TTC549 (cell line): ENCODE data around the gene GSTP1.
"Not testable (repeated sequence)": the region's sequence is repeated elsewhere in the genome, so short reads cannot be mapped to it uniquely, and the experiment has no call there.

Experiments used
- FAIRE-seq: peaks from 2 replicates; lab custom pipeline; 2012; peaks lifted over from hg19 to GRCh38; lab: Jason Lieb, UNC

GSTP1 gene

GRCh38 chr11:67583247-67584204 is at the start of gene GSTP1:
Gene GSTP1 (plus strand): TSS chr11:67583812. CDS start chr11:67583844, 32 bp downstream.
- no peak for FAIRE-seq

- no peak for FAIRE-seq
These were observed 49.4 kb upstream of the GSTP1 start for GRCh38 chr11:67534070-67534679.

DNA sequence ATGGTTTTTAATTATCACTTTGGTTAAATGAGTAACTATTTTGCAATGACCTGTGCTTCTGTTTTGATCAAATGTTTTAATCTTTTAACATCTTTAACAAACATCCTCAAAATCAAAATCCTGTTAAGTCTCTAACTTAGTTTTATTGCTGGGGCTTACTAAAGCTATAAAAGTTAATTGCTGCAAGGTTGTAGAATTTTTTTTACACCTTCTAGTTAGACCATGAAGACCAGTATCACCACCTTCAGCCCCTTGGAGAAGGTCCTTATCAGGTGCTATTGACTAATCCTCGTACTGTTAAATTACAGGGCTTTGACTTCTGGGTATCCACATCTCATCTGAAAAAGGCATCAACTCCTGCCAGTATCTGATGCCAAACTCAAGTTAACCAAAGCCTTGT is 48.1 kb upstream of the GSTP1 start:
- FAIRE-seq: no peak

DNA sequence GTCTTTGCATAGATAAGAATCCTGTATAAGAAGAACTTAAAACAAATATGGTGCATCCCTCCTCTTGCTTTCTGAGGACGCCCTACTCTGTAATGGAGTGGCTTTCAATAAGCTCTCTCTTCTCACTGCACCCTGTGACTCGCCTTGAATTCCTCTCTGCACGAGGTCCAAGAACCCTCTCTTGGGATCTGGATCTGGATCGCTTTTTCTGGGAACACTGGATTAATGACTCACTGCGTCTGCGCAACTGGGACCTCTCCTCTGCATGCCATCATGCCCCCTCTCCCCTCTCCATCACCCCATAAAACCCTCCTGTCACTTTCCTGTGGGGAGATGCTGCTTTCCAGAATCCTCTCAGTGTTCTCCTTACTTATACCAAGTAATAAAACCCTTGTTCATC is 45.3 kb upstream of the GSTP1 start:
- FAIRE-seq: no peak

- no peak for FAIRE-seq
These were observed 44.6 kb upstream of the GSTP1 start for GRCh38 chr11:67538823-67539505.

GRCh38 chr11:67539550-67539949 is 44.1 kb upstream of the GSTP1 start:
- FAIRE-seq: no peak

- FAIRE-seq: no peak
These were observed 42.4 kb upstream of the GSTP1 start for GRCh38 chr11:67541198-67541597.

- FAIRE-seq: no peak
These were observed 41.4 kb upstream of the GSTP1 start for GRCh38 chr11:67542169-67542568.

- no peak for FAIRE-seq
These were observed 40.6 kb upstream of the GSTP1 start for GRCh38 chr11:67542971-67543370.

DNA sequence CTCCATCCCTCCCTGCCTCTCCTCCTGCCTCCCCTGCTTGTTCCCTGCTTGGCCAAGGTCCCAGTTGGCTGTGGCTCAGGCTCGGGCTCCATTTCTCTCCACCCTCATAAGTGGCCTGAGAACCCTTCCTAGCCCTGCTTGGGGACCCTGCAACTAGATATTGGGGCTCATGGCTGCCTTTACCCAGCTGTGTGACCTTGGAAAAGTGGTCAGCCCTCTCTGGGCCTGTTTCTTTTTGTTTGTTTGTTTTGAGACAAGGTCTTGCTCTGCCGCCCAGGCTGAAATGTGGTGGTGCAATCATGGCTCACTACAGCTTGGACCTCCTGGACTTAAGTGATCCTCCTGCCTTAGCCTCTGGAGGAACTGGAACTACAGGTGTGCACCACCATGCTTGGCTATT is 40.0 kb upstream of the GSTP1 start:
- no peak for FAIRE-seq

DNA sequence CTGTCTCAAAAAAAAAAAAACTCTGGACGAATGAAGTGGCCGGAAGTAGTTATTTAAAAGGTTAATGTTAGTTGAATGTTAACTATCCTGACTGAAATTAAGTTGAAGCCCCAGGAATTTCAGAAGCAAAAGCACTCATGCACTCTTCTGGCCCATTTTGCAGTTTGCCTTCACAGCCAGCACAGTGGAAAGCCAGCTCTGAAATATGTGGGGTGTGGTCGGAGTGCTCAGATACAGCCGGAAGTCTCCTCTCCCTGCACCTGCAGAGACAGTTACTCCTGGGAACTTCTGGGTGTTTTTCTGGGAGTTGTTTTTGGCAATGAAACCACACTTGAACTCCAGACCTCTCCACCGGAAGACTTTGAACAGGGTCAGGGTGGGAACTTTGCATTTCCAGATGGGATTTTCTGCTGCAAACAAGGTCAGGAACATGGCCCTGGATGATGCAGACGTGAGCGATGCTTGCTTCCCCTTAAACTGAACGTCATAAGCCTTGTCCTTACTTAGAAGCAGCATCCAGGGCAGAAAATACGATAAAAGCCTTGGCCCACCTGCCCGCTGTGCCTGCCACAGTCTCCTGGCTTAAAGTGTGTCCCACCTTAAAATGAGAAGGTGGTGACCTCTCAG is 38.9 kb upstream of the GSTP1 start:
- FAIRE-seq: no peak

DNA sequence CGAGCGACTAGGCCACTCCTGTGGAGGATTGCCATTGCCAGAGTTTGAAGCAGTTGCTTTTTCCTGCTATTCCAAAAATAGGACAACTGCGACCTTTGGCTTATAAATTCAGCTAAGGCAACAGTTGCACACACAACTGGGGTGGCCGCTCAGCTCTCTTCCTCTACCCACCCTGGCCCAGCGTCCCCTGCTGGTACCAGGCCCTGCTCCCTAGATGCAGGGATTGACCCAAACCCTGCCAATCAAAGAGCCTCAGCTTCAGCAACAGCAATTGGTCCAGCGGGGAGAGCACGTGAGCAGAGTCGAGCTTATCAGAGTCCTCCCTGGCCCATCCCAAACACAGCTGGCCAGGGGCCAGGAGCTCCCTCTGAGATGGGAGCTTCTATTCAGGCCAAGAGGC is 38.3 kb upstream of the GSTP1 start:
- no peak for FAIRE-seq

- FAIRE-seq: not testable (repeated sequence)
These were observed 35.5 kb upstream of the GSTP1 start for GRCh38 chr11:67548112-67548511.

DNA sequence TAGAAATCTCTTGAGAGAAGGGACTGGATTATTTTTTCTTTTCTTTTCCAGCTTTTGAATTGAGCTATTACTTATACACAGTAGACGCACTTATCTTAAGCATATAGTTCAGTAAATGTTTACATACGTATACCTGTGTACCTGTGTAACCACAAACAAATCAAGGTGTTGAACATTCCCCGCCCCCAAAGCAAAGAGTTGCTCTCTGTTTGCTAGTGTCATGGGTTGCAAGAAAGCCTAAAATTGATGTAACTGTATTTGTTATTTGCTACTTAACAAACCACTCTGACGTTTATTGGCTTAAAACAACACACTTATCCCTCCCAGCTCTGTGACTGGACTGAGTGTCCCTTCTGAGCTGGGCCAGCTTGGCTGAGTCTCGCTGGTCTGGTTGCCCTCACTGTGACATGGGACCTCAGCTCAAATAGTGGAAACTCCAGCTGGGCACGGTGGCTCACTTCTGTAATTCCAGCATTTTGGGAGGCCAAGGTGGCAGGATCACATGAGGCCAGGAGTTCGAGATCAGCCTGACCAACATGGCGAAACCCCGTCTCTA is 35.0 kb upstream of the GSTP1 start:
- no peak for FAIRE-seq

GRCh38 chr11:67551127-67551526 is 32.5 kb upstream of the GSTP1 start:
- no peak for FAIRE-seq

GRCh38 chr11:67551697-67552096 is 31.9 kb upstream of the GSTP1 start:
- not testable (repeated sequence) for FAIRE-seq

GRCh38 chr11:67556244-67556643 is 27.4 kb upstream of the GSTP1 start:
- no peak for FAIRE-seq

- FAIRE-seq: no peak
These were observed 25.4 kb upstream of the GSTP1 start for GRCh38 chr11:67558084-67558772.

DNA sequence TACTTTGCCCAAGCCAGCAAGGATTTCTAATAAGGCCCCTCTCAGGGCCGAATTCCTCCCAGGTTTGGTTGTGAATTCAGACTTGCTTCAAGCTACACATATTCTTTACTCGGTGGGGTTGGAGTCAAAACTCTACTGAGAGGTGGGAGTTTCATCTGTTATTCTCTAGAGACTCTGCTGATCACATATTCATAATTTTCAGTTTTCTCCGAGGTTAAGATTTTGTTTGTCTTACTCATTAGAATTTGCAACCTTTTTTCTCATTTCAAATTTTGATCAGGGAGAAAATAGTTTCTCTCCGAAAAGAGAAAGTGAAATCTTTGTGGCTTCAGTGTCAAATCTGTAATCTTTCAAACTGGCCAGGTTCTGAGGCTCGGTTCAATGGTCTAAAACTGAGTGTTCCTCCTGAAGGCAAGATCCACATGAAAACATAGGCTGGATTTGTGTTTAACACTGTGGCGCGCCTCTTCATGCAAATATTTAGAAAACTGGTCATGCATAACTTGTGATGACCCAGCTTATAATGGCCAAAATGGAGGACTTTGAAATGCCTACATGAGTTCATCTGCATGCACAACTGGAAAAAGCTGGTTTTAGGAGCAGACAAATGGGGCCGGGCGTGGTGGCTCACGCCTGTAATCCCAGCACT is 21.5 kb upstream of the GSTP1 start:
- no peak for FAIRE-seq

- no peak for FAIRE-seq
These were observed 20.5 kb upstream of the GSTP1 start for GRCh38 chr11:67562963-67563704.
